GM12892 (cell line): ENCODE results near the gene GCK.

Experiments used
- POLR2A ChIP-seq: IDR thresholded peaks from 2 replicates; pipeline ENCODE4 v1.6.1; 2011; ENCODE audit warnings: low read depth, low read length, control low read depth
- POLR2AphosphoS5 ChIP-seq: IDR thresholded peaks from 2 replicates; pipeline ENCODE4 v1.6.1; 2011; ENCODE audit warnings: low read depth, low read length, control low read depth
- TAF1 ChIP-seq: IDR thresholded peaks from 2 replicates; pipeline ENCODE4 v1.6.1; 2011; ENCODE audit warnings: low read depth, mild to moderate bottlenecking, control low read depth, low read length, borderline replicate concordance

- TF ChIP-seq POLR2A (no peak), POLR2AphosphoS5 (no peak), TAF1 (no peak)
Observed at GRCh38 chr7:44112997-44113763, 76.1 kb downstream of the GCK start.
